GM19043 (cell line): ENCODE results near the gene SLC16A2.
"Not testable (repeated sequence)": the region's sequence is repeated elsewhere in the genome, so short reads cannot be mapped to it uniquely, and the experiment has no call there.

Experiments used
- ATAC-seq: cut with Tn5 transposase; IDR thresholded peaks from one replicate; pipeline ENCODE4 v1.9.1; 2021; ENCODE audit warnings: low read depth; ENCODE audit not compliant: unreplicated experiment

The SLC16A2 gene

DNA sequence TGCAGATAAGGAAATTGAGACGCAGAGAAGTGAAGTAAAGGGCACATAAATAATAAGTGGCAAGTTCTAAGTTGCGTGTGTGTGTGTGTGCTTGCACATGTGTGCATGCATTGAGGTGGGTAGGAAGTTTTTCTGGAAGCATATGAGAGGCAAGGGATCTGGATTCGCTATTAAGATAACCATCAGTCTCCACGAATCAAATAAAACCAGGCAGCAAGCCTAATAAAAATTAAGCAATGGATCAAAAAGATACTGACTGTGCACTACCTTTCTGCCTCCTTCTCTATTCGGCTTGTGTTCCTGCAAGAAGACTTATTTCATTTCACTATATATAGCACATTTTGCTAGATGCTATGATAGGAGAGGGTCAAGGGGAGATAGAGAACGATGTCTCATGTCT lies 23.8 kb downstream of the SLC16A2 start:
- ATAC-seq: no peak

DNA sequence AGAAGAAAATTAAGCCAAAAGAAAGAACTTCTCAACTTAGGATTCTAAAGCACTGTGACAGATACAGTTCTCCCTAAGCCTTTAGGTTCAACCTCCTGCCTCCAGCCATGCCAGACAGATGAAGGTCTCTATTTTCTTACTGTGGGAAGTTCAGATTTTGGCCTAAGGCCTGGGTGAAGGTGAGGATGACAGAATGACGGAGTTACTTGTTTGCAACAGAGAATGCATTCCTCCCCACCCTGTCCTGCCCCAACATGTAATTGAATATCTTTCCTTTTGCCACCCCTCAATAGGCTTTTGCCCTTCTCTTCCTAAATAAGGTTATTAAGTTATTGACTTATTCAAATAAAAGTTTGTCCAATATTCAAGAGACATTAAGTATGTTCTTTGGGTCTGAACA lies 25.6 kb downstream of the SLC16A2 start:
- no peak for ATAC-seq

DNA sequence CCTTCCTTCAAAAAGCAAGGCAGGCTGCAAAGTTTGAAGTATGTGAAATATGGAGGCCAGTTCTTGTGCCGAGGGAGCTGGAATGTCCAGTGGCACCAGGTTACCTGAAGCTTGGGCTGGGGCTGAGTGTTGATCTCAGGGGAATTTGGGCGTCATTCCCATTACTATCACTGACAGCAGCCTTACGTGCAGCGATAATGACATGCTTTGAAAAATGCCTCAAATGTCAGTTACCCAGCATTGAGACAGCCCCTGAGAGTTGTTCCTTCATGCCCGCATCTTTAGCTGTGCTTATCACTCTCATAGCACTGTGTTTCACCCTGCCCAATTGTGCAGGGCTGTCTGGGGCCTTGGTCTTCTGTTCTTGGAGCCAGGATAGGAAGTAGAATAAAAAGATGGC lies 27.4 kb downstream of the SLC16A2 start:
- no peak for ATAC-seq

- no peak for ATAC-seq
Observed at GRCh38 chrX:74449322-74449936, 28.1 kb downstream of the SLC16A2 start.

DNA sequence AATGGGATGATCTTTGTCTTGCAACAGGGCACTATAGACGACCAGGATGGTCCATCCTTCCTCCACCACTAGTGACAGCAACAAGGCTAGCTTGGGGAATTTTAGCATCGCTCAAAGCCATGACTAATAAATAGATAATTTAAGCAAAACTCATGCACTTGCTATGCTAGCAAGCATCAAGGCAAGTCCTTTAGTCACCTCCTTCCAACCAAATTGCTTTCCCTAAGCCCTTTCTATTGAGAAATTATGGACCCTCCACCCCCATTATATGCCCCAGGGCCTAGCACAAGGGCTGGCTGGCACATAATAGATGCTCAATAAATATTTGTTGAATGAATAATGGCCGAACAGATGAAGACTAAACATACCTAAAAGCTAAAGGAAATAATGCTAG lies 28.6 kb downstream of the SLC16A2 start:
- ATAC-seq: no peak

DNA sequence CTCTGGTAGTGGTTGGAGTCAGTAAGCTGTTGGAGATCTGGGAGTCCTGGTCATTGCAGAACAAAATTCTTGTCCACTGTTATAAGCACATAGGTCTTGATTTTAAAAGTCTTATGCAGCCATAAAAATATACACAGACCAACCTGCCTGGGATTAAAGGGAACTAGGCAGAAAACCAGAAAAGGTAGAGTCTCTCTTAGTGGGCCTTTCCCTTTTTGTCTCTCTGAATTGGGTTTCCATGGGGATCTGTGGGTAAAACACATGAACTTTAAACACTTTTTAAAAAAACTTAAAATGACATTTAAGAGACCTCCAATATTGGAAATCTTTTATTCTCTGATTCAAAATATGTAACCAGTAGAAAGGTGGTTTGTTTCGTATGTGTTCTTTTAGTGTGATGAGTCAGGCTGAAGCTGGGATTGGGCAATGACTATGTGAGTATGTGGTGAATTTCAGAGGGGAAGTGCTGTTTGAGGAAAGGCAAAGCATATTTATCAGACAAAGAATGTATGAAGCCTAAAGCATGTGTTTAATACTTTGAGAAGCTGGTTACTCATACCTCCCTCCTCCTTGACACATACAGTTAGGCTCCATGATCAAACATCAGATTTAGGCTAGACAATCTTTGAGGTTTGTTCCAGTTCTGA lies 29.6 kb downstream of the SLC16A2 start:
- ATAC-seq: no peak

GRCh38 chrX:74451450-74452198 lies 30.3 kb downstream of the SLC16A2 start:
- no peak for ATAC-seq

- ATAC-seq: no peak
Observed at GRCh38 chrX:74452199-74452481, 30.8 kb downstream of the SLC16A2 start.

- no peak for ATAC-seq
Observed at GRCh38 chrX:74453178-74453577, 31.9 kb downstream of the SLC16A2 start.

DNA sequence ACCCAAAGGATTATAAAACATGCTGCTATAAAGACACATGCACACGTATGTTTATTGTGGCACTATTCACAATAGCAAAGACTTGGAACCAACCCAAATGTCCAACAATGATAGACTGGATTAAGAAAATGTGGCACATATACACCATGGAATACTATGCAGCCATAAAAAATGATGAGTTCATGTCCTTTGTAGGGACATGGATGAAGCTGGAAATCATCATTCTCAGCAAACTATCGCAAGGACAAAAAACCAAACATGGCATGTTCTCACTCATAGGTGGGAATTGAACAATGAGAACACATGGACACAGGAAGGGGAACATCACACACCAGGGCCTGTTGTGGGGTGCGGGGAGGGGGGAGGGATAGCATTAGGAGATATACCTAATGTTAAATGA lies 32.9 kb downstream of the SLC16A2 start:
- ATAC-seq: not testable (repeated sequence)

DNA sequence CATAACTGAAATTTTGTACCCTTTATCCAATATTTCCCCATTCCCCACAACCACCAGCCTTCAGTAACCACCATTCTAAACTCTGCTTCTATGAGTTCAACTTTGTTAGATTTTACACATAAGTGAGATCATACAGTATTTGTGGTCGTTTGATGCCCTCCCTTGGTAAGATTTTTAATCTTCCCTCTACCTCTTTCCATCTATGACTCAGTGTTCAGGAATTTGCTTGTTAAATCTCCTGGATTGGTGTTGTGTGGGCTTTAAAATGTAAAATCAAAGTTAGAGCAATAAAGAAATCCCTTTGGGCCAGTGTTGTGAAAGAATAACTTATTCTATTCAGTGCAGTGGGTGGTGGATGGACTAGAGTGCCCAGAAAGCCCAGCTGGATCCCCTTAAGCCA lies 37.4 kb downstream of the SLC16A2 start:
- ATAC-seq: no peak

DNA sequence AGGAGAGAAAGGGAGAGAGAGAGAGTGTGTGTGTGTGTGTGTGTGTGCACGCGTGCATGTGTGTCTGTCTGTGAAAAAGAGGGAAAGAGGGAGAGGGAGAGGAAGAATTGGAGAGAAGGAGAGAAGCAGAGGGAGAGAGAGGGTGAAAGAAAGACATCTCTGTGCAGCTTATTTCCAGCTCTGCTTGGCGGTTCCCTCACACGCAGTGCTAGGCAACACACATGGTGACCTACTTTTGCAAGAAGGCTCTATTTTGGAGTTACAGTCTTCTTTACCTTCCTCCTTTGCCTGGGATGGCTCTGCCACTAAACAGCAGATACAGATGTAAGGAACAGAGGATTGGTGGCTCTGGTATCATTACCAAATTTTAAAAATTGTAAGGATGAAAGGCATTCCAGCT lies 40.1 kb downstream of the SLC16A2 start:
- no peak for ATAC-seq

DNA sequence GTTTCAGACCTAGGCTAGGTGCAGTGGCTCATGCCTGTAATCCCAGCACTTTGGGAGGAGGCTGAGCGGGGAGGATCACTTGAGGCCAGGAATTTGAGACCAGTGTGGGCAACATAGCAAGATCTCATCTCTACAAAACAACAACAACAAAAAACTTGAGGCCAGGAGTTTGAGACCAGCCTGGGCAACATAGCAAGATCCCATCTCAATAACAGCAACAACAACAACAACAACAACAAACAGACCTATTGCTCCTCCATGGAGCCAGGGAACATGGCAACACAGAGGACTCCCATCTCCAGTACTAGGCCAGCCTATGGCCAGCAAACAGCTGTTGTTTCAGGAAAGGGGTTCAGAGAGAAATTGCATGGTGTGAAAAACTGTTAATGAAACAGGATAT lies 43.4 kb downstream of the SLC16A2 start:
- no peak for ATAC-seq

DNA sequence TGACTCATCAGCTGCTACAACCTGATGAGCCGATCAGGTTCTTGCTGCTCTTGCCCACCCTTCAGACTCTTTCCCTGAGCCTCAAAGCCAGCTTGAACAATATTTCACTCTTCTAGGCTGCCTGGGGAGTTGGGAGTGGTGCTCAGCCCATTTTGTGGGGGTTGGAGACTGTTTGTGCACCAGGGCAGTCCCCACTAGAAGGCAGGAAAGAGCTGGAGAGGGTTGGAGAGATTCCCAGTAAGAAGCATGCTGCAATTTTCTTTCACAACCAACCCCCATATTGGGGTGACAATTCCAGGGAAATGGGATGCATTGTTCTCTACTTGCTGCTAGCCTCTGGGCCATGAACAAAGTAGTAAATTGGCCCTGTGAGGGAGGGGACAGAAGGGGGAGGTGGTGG lies 44.1 kb downstream of the SLC16A2 start:
- ATAC-seq: no peak

- ATAC-seq: no peak
Observed at GRCh38 chrX:74467656-74468055, 46.4 kb downstream of the SLC16A2 start.

GRCh38 chrX:74473116-74473515 lies 51.8 kb downstream of the SLC16A2 start:
- not testable (repeated sequence) for ATAC-seq

- no peak for ATAC-seq
Observed at GRCh38 chrX:74490247-74490646, 69.0 kb downstream of the SLC16A2 start.

DNA sequence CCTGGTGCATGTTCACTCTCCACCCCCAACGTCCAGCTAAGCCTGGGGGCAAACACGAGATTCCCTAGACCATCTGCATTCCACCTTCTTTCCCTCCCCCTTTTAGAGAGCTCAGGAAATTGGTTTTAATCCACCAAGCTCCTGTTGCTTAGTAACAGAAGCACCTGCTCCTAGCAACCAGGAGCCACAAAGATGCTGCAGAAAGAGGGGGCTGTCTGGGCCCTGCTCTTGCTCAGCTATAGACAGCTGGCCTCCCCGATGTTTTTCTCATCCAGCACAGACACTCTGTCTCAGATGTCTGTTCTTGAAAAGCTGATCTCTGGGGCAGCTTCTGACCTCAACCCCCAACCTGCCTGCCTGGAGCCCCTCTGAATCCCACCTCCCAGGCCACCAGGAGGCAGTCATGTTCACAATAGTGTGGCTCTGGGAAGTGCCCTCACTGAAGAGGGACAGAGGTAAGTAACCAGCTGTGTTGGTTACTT lies 71.5 kb downstream of the SLC16A2 start:
- no peak for ATAC-seq

DNA sequence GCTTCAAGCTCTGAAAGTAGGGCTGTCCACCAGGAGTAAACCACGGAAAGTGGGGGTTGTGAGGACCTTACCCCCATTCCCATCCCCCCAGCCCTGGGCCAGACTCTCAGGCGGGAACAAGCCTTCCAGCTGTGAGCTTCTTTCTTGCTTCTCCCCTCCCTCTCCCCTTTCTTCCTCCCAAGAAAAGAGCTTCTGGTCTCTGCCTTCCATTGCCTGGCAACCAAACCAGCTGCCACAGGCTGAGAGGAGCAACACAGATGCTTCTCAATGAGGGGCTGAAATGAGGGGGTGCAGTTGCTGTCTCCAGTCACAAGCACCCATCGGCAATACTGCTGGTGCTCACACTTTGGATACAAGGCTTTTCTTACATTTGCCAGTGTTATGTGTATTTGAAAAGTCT lies 72.5 kb downstream of the SLC16A2 start:
- no peak for ATAC-seq

DNA sequence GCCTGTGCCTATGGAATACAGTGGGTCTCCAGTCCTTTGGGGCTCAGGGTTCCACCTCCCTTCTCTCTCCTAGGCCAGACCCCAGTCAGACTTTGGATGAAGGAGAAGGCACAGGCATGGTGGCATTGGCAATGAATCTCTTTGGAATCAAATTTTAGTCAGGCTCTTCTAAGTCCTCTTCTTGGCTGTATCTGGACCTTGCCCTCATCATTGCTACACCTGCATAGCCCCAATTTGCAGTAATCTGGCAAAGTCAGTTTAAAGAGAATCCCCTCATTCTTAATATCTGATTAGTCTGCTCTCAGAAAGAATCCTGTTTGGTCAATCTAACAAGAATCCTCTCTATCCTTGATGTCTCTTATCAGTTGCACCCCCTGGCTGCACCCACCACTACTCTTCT lies 77.6 kb downstream of the SLC16A2 start:
- no peak for ATAC-seq

DNA sequence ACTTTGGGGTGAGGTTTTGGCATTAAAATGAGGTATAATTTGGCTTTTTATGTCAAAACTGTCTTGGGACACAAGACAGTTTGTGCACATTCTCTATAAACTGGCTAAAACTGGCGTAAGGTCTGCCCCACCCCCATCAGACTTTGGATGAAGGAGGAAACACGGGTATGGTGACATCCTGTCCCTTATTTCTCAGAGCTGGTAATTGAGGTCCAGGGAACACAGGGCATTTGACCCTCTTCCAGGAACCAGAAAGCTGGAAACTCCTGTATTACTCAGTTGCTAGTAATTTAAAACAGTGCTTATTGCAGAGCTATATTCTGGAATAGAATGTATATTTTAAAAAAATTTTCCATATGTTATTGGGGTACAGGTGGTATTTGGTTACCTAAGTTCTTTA lies 78.8 kb downstream of the SLC16A2 start:
- no peak for ATAC-seq

- ATAC-seq: no peak
Observed at GRCh38 chrX:74500555-74500954, 79.3 kb downstream of the SLC16A2 start.
